Thyroid gland (tissue), 4 donors: ENCODE data around the gene MTFP1. TPM values are rescaled to one million over a fixed set of nuclear protein-coding genes. Genes with fewer than 3 reads are reported as not detected.
"Not testable (repeated sequence)": the region's sequence is repeated elsewhere in the genome, so short reads cannot be mapped to it uniquely, and the experiment has no call there.

ENCODE experiments used
- DNase-seq, 2 donors: peaks; one replicate each; pipeline ENCODE4 v3.0.0-alpha.2; 2019
- H3K27ac ChIP-seq, 3 donors: fragments of 200-600 bp; sonication (generic); 1 replicate in 2 of 3; 2 replicates in 1 of 3; pipeline ENCODE4 v1.5.1; 2016 to 2019; ENCODE audit warnings: mild to moderate bottlenecking in 1 of 3, moderate library complexity in 1 of 3
- H3K27me3 ChIP-seq: fragments of 200-600 bp; sonication (generic); one replicate; pipeline ENCODE4 v1.5.1; 2019
- H3K36me3 ChIP-seq, 2 donors: fragments of 200-600 bp; sonication (generic); one replicate each; pipeline ENCODE4 v1.5.1; 2016 to 2019
- H3K4me1 ChIP-seq, 2 donors: fragments of 200-600 bp; sonication (generic); one replicate each; pipeline ENCODE4 v1.5.1; 2017 to 2019
- H3K4me3 ChIP-seq, 3 donors: fragments of 200-600 bp; sonication (generic); replicated peaks in 1 of 3; 1 replicate in 2 of 3; 2 replicates in 1 of 3; pipeline ENCODE4 v1.5.1; 2016; ENCODE audit warnings: mild to moderate bottlenecking in 1 of 3
- H3K9me3 ChIP-seq: fragments of 200-600 bp; sonication (generic); one replicate; pipeline ENCODE4 v1.5.1; 2017
- POLR2A ChIP-seq, 2 donors: fragments of 450-650 bp; IDR thresholded peaks; one replicate each; pipeline ENCODE4 v1.6.1; 2017; ENCODE audit warnings: antibody characterized with exemption in 2 of 2, mild to moderate bottlenecking in 2 of 2, moderate library complexity in 1 of 2
- WGBS, 2 donors: methylation state at CpG; one replicate each; pipeline ENCODE4 v1.1.5; 2017; 5-methylcytosine and 5-hydroxymethylcytosine counted together
- intact Hi-C: fragments of 100-400 bp; cut with DNase I; formaldehyde crosslinking; loops from one replicate; pipeline ENCODE4 v1.15.1; 2023
- total RNA-seq, 4 donors: library from RNA; depleted of rRNA; stranded (reverse); fragments of >200 nt; gene quantifications; one replicate each; pipeline ENCODE4 v1.2.3, GENCODE V29; 2016
- TF ChIP-seq, protein P1 (sequence below), 6 experiments: fragments of 200-600 bp in 3 of 6; fragments of 450-650 bp in 3 of 6; sonication (generic) in 3 of 6; IDR thresholded peaks; one replicate each; pipeline ENCODE4 v1.5.1; 2016 to 2019; ENCODE audit warnings: antibody characterized with exemption in 6 of 6, mild to moderate bottlenecking in 2 of 6, inconsistent platforms in 1 of 6, moderate library complexity in 1 of 6

MTFP1 gene
- total RNA-seq, 4 donors from 2014 or later = 5.8 to 25.7 (median 14.4) TPM

DNA sequence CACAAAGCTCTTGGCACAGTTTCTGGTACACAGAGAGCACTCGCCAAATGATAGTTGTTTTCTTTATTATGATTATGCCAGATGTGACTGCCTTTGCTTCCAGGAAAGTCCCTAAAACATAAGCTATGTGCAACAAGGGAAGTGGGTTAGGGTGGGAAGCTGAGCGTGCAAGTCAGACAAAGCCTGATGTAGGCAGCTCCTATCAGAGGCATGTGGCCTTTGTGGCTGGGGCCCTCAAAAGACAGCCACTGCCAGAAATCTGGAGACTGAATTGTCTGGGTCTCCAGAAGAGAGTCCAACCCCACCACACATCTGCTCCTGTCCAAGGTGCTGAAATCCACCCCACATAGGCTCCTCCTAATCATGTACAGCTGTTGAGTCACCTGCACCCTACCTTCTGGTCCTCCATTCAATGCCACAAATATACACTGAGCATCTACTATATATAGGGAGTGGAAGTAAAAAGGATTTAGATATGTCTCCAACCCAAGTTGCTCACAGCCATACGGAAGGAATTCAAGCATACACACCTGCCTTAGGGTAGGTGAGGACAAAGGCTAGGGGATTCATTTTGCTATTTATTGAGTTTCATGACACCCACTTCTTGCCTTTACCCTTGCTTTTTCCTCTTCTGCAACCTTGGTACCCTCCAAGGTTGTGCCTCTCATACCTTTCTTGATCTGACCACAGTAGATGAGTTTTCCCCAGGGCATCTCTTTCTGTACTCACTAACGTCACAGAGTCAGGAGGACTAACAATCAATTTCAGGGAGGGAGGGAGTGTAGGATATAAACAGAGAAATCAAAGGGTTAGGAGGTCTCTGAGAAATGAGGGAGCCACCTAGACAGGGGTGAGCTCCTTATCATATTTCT is 33.8 kb downstream of the MTFP1 start:
- peak in 1 of 2 donors; percentile 6 for DNase-seq
- H3K9me3 ChIP-seq = no peaks in the 10 kb centered on the region
- no peaks in the 10 kb centered on the region for H3K27me3 ChIP-seq
- H3K4me3 ChIP-seq = no peak overlapping the region
- WGBS, 2 donors = 55 to 68% methylated on average over 4 of the region's 4 CpGs
- TF ChIP-seq POLR2A (IDR thresholded peaks at IDR 0.05) = no peak
- TF ChIP-seq, protein P1, sequence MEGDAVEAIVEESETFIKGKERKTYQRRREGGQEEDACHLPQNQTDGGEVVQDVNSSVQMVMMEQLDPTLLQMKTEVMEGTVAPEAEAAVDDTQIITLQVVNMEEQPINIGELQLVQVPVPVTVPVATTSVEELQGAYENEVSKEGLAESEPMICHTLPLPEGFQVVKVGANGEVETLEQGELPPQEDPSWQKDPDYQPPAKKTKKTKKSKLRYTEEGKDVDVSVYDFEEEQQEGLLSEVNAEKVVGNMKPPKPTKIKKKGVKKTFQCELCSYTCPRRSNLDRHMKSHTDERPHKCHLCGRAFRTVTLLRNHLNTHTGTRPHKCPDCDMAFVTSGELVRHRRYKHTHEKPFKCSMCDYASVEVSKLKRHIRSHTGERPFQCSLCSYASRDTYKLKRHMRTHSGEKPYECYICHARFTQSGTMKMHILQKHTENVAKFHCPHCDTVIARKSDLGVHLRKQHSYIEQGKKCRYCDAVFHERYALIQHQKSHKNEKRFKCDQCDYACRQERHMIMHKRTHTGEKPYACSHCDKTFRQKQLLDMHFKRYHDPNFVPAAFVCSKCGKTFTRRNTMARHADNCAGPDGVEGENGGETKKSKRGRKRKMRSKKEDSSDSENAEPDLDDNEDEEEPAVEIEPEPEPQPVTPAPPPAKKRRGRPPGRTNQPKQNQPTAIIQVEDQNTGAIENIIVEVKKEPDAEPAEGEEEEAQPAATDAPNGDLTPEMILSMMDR (IDR thresholded peaks at IDR 0.05) = no peak
- H3K36me3 ChIP-seq = no peaks in the 10 kb centered on the region
- no peak overlapping the region for H3K27ac ChIP-seq
- H3K4me1 ChIP-seq = no peaks in the 10 kb centered on the region
- intact Hi-C loops = no loop called here

DNA sequence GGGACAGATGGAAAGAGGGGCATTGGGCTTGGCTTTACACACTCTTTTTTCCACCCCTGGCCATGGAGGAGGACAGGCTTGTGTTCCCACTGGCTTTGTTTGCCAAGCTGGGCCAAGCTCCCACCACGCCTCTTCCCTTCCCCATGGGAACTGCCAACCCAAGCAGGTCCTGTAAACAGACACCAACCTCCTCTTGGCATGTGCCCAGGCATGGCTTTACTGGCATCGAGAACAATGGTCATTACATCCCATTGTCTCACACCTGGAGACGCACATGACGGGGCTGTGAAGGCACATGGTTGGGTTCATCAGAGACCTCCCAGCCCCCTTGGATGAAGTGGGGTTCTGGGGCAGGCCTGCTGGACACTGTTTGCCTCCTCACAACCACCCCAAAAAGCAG is 34.6 kb downstream of the MTFP1 start:
- Histone ChIP-seq H3K27ac (no peak overlapping the region), H3K27me3 (no peaks in the 10 kb centered on the region), H3K4me3 (no peak overlapping the region), H3K9me3 (no peaks in the 10 kb centered on the region), H3K4me1 (no peaks in the 10 kb centered on the region), H3K36me3 (no peaks in the 10 kb centered on the region)
- intact Hi-C loops = no loop called here
- TF ChIP-seq, protein P1 (IDR thresholded peaks at IDR 0.05) = no peak
- TF ChIP-seq POLR2A (IDR thresholded peaks at IDR 0.05) = no peak
- no peak for DNase-seq
- 69 to 78% methylated on average over 4 of the region's 4 CpGs for WGBS, 2 donors

DNA sequence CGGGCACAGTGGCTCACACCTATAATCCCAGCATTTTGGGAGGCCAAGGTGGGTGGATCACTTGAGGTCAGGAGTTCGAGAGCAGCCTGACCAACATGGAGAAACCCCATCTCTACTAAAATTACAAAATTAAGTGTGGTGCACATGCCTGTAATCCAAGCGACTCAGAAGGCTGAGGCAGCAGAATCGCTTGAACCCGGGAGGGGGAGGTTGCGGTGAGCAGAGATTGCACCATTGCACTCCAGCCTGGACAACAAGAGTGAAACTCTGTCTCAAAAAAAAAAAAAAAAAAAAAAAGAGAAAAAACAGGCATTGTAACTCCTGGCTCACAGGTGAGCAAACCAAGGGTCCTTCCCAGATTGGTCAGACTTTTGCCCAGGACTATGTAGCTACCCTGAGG is 35.0 kb downstream of the MTFP1 start:
- H3K27me3 ChIP-seq, DNase-seq, H3K9me3 ChIP-seq, H3K4me3 ChIP-seq, H3K36me3 ChIP-seq, intact Hi-C loops, H3K27ac ChIP-seq, H3K4me1 ChIP-seq: not testable (repeated sequence)
- WGBS, 2 donors = 82 to 93% methylated on average over 6 of the region's 6 CpGs

DNA sequence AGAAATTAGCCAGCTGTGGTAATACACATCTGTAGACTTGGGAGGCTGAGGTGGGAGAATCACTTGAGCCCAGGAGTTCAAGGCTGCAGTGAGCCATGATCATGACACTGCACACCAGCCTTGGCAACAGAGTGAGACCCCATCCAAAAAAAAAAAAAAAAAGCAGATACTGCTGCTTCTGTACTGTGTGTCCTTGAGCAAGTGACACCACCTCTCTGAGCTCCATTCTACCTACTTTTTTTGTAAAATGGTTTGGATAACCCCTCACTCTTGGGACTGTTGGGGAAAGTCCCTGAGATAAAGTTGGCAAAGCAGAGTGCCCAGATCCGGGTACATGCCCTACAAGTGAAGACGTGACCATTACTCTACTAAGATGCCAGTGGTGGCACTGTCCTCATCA is 43.6 kb downstream of the MTFP1 start:
- no peak overlapping the region for H3K4me3 ChIP-seq
- DNase-seq = no peak
- no peaks in the 10 kb centered on the region for H3K36me3 ChIP-seq
- intact Hi-C loops = no loop called here
- H3K4me1 ChIP-seq = peaks cover 4 to 5% of the 10 kb centered on the region in 2 donors
- WGBS, 2 donors = 50 to 77% methylated on average over 2 of the region's 2 CpGs
- no peaks in the 10 kb centered on the region for H3K9me3 ChIP-seq
- no peaks in the 10 kb centered on the region for H3K27me3 ChIP-seq
- no peak overlapping the region for H3K27ac ChIP-seq
- TF ChIP-seq POLR2A (IDR thresholded peaks at IDR 0.05) = no peak
- TF ChIP-seq, protein P1 (IDR thresholded peaks at IDR 0.05) = no peak

DNA sequence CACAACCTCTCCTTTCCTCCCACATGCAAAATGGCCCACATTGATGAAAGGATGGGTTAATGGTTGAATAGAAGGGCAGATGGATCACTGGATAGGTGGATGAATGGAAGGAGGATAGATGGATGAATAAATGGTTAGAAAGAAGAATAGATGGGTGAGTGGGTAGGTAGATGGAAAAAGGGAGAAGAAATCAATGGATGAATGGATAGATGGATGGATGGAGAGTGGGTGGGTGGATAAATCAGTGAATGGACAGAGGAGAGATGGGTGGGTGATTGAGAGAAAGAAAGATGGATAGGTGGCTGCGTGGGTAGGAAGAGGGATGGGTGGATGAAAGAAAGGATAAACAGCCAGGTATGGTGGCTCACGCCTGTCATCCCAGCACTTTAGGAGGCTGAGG is 45.1 kb downstream of the MTFP1 start:
- no peak for TF ChIP-seq POLR2A (IDR thresholded peaks at IDR 0.05)
- TF ChIP-seq, protein P1 (IDR thresholded peaks at IDR 0.05) = no peak

More for the DNA sequence above, 45.1 kb downstream of the MTFP1 start:
- Histone ChIP-seq H3K27me3 (no peaks in the 10 kb centered on the region), H3K9me3 (no peaks in the 10 kb centered on the region), H3K27ac (no peak overlapping the region), H3K36me3 (no peaks in the 10 kb centered on the region), H3K4me3 (no peak overlapping the region), H3K4me1 (peaks cover 4 to 5% of the 10 kb centered on the region in 2 donors)
- 88 to 90% methylated on average over 2 of the region's 2 CpGs for WGBS, 2 donors
- intact Hi-C loops = no loop called here
- DNase-seq = no peak
